Calu3 (cell line): ENCODE measurements around the gene ZNF195. TPM values are rescaled to one million over a fixed set of nuclear protein-coding genes. Genes with fewer than 3 reads are reported as not detected.
"Not testable (repeated sequence)": the region's sequence is repeated elsewhere in the genome, so short reads cannot be mapped to it uniquely, and the experiment has no call there.

Source experiments
- BruUV-seq: library from RNA; stranded (reverse); fragments of 400-500 nt; replicated peaks from 2 replicates; lab custom pipeline; 2021; lab: Mats Ljungman, UMichigan
- CTCF ChIA-PET: fragments of 300-600 bp; sonication (Branson Sonifier 250); formaldehyde crosslinking; loops from one replicate; lab custom pipeline; 2022; ENCODE audit warnings: antibody characterized with exemption; lab: Charles Lee
- DNase-seq: peaks from one replicate; pipeline ENCODE4 v3.0.0; 2022
- H3K27ac Mint-ChIP-seq: one replicate; pipeline ENCODE4 v1.8.0; 2022; ENCODE audit warnings: mixed read lengths; ENCODE audit not compliant: unreplicated experiment
- H3K27me3 Mint-ChIP-seq: one replicate; pipeline ENCODE4 v1.8.0; 2022; ENCODE audit warnings: mixed read lengths; ENCODE audit not compliant: unreplicated experiment
- H3K36me3 Mint-ChIP-seq: one replicate; pipeline ENCODE4 v1.8.0; 2022; ENCODE audit warnings: mild to moderate bottlenecking, moderate library complexity, mixed read lengths; ENCODE audit not compliant: insufficient read depth, unreplicated experiment
- H3K4me1 Mint-ChIP-seq: one replicate; pipeline ENCODE4 v1.8.0; 2022; ENCODE audit warnings: mild to moderate bottlenecking, low read depth, mixed read lengths; ENCODE audit not compliant: unreplicated experiment
- H3K4me3 Mint-ChIP-seq: one replicate; pipeline ENCODE4 v1.8.0; 2022; ENCODE audit warnings: mild to moderate bottlenecking, low read depth, moderate library complexity, mixed read lengths; ENCODE audit not compliant: unreplicated experiment
- H3K9me3 Mint-ChIP-seq: one replicate; pipeline ENCODE4 v1.8.0; 2022; ENCODE audit warnings: low read depth, mixed read lengths; ENCODE audit not compliant: unreplicated experiment
- CTCF ChIP-seq: fragments of 200-600 bp; IDR thresholded peaks from one replicate; pipeline ENCODE4 v1.8.0; 2022; ENCODE audit warnings: antibody characterized with exemption; ENCODE audit not compliant: unreplicated experiment
- intact Hi-C: fragments of 100-400 bp; cut with micrococcal nuclease; formaldehyde crosslinking; loops from one replicate; pipeline ENCODE4 v1.10.0; 2022; ENCODE audit not compliant: unreplicated experiment
- total RNA-seq: library from RNA; stranded (reverse); gene quantifications from 2 replicates; pipeline ENCODE4 v1.2.3, GENCODE V29; 2022

ZNF195 gene
- total RNA-seq, 1 experiment from 2014 or later = 66.0 TPM

- intact Hi-C loops = no loop called here
- Mint-ChIP-seq H3K9me3 (peaks cover 12% of the 10 kb centered on the region), H3K4me3 (no peak overlapping the region), H3K4me1 (peaks cover 4% of the 10 kb centered on the region), H3K27me3 (no peaks in the 10 kb centered on the region), H3K27ac (peak overlapping the region; percentile 15), H3K36me3 (peaks cover 5% of the 10 kb centered on the region)
- BruUV-seq = no TSS peak
- no peak for DNase-seq
- no peak for TF ChIP-seq CTCF
- CTCF ChIA-PET = no interaction called here
Observed at GRCh38 chr11:3338569-3339339, 40.2 kb downstream of the ZNF195 start.

DNA sequence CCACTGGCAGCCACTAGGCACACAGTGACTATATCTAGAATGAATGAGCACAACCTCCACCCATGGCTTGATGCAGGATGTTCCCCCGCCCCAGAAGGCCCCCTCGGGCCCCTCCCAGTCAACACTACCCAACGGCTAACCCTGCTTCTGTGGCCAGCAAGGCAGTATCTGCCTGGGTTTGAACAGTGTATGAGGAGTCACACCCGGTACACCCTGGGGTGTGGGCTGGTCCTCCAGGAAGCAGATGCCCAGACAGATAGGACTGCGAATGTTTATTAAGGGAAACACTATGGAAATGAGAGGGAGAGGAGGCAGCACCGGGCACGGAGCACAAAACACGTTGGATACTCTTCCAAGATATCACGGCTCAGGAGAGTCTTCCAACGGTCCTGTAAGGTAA is 42.5 kb downstream of the ZNF195 start:
- H3K4me1 Mint-ChIP-seq, CTCF ChIA-PET, intact Hi-C loops, H3K4me3 Mint-ChIP-seq, DNase-seq, H3K27ac Mint-ChIP-seq, H3K9me3 Mint-ChIP-seq, H3K36me3 Mint-ChIP-seq, H3K27me3 Mint-ChIP-seq, BruUV-seq: not testable (repeated sequence)

- H3K27ac Mint-ChIP-seq = not testable (repeated sequence)
Observed at GRCh38 chr11:3333157-3333556, 45.8 kb downstream of the ZNF195 start.

DNA sequence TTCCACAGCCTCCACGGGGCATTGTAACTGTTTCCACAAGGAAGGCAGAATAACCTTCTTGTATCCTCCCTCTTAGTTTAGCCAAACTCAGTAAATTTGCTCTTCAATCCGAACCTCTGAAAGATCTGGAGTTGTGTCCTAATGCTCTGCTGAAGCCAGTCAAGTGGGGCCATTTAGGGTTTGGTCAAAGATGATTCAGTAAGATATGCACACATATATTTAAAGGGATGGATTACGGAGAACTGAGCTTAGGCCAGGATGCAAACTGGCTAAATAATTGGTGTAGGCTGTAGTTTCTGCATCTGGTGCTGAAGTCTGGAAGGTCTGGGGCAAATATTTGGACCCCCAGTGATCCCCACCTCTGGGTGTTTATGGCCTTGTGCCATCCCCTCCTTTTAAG is 47.9 kb downstream of the ZNF195 start:
- CTCF ChIA-PET, H3K27me3 Mint-ChIP-seq, H3K9me3 Mint-ChIP-seq, BruUV-seq, H3K4me1 Mint-ChIP-seq, H3K4me3 Mint-ChIP-seq, DNase-seq, H3K27ac Mint-ChIP-seq, H3K36me3 Mint-ChIP-seq, intact Hi-C loops: not testable (repeated sequence)

More at GRCh38 chr11:3333157-3333556, 45.8 kb downstream of the ZNF195 start:
- intact Hi-C loops, H3K36me3 Mint-ChIP-seq, BruUV-seq, H3K4me3 Mint-ChIP-seq, DNase-seq, H3K27me3 Mint-ChIP-seq, H3K4me1 Mint-ChIP-seq, H3K9me3 Mint-ChIP-seq, CTCF ChIA-PET: not testable (repeated sequence)

- H3K36me3 Mint-ChIP-seq, CTCF ChIA-PET, H3K4me1 Mint-ChIP-seq, intact Hi-C loops, DNase-seq, H3K9me3 Mint-ChIP-seq, BruUV-seq, H3K4me3 Mint-ChIP-seq, H3K27ac Mint-ChIP-seq, H3K27me3 Mint-ChIP-seq: not testable (repeated sequence)
Observed at GRCh38 chr11:3330064-3330463, 48.9 kb downstream of the ZNF195 start.

- H3K4me3 Mint-ChIP-seq, H3K36me3 Mint-ChIP-seq, H3K27ac Mint-ChIP-seq, H3K27me3 Mint-ChIP-seq, CTCF ChIA-PET, BruUV-seq, H3K9me3 Mint-ChIP-seq, H3K4me1 Mint-ChIP-seq, DNase-seq, intact Hi-C loops: not testable (repeated sequence)
Observed at GRCh38 chr11:3328503-3328902, 50.4 kb downstream of the ZNF195 start.

- H3K27ac Mint-ChIP-seq, H3K9me3 Mint-ChIP-seq, H3K36me3 Mint-ChIP-seq, intact Hi-C loops, H3K4me3 Mint-ChIP-seq, DNase-seq, H3K27me3 Mint-ChIP-seq, BruUV-seq, CTCF ChIA-PET, H3K4me1 Mint-ChIP-seq: not testable (repeated sequence)
Observed at GRCh38 chr11:3326450-3326849, 52.5 kb downstream of the ZNF195 start.

DNA sequence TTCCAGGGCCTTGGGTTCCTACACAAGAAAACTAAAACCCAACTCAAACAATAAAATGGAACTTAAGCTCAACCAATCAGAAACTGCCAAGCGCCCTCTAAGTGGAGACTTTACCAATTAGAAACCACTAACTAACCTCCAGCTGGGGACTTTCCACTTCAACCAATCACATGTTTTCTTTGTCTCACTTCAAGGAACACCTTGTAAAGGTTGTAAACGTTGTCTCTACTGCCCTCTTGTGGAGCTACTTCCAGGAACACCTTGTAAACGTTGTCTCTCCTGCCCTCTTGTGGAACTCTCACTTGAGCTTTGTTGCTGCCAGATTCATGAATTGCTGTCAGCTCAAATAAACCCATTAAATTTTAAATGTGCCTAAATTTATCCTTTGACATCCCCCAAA is 54.2 kb downstream of the ZNF195 start:
- BruUV-seq, H3K36me3 Mint-ChIP-seq, intact Hi-C loops, H3K9me3 Mint-ChIP-seq, H3K27ac Mint-ChIP-seq, H3K4me1 Mint-ChIP-seq, H3K4me3 Mint-ChIP-seq, DNase-seq, H3K27me3 Mint-ChIP-seq, CTCF ChIA-PET: not testable (repeated sequence)
